MM.1S (cell line): Measurements from ENCODE around the gene FARSA.
A peak's percentile ranks its signal among the peaks of the same experiment; 100 is the strongest.
"Not testable (repeated sequence)": the region's sequence is repeated elsewhere in the genome, so short reads cannot be mapped to it uniquely, and the experiment has no call there.

Experiments used
- DNase-seq: peaks from one replicate; pipeline ENCODE4 v3.0.0-alpha.2; 2015
- H2AFZ ChIP-seq: fragments of 300-600 bp; sonication (generic); 2 replicates; pipeline ENCODE4 v1.6.0; 2016; ENCODE audit warnings: antibody characterized with exemption, low read length
- H3F3A ChIP-seq: fragments of 300-600 bp; sonication (generic); 2 replicates; pipeline ENCODE4 v1.6.1; 2016; ENCODE audit warnings: mild to moderate bottlenecking, antibody characterized with exemption, low read length, moderate library complexity, mixed read lengths; ENCODE audit not compliant: insufficient read depth
- H3K27ac ChIP-seq: fragments of 300-600 bp; sonication (generic); 2 replicates; pipeline ENCODE4 v1.5.1; 2016; ENCODE audit warnings: mild to moderate bottlenecking, low read length
- H3K27me3 ChIP-seq: fragments of 300-600 bp; sonication (generic); replicated peaks from 2 replicates; pipeline ENCODE4 v1.6.0; 2016; ENCODE audit warnings: low read length; ENCODE audit not compliant: insufficient read depth
- H3K36me3 ChIP-seq: fragments of 300-600 bp; sonication (generic); replicated peaks from 2 replicates; pipeline ENCODE4 v1.6.1; 2016; ENCODE audit warnings: mild to moderate bottlenecking, low read length, mixed read lengths; ENCODE audit not compliant: insufficient read depth
- H3K4me1 ChIP-seq: fragments of 300-600 bp; sonication (generic); 2 replicates; pipeline ENCODE4 v1.6.1; 2016; ENCODE audit warnings: low read length, mixed read lengths
- H3K4me2 ChIP-seq: fragments of 300-600 bp; sonication (generic); 2 replicates; pipeline ENCODE4 v1.6.0; 2016; ENCODE audit warnings: low read depth, low read length
- H3K4me3 ChIP-seq: fragments of 300-600 bp; sonication (generic); 2 replicates; pipeline ENCODE4 v1.5.1; 2016; ENCODE audit warnings: low read length, mixed read lengths
- H3K79me2 ChIP-seq: fragments of 300-600 bp; sonication (generic); 2 replicates; pipeline ENCODE4 v1.6.1; 2016; ENCODE audit warnings: mixed run types, low read length, mixed read lengths
- H3K9ac ChIP-seq: fragments of 300-600 bp; sonication (generic); 2 replicates; pipeline ENCODE4 v1.6.1; 2016; ENCODE audit warnings: low read length, mixed read lengths
- H3K9me2 ChIP-seq: fragments of 300-600 bp; sonication (generic); replicated peaks from 2 replicates; pipeline ENCODE4 v1.6.1; 2016; ENCODE audit warnings: mild to moderate bottlenecking, low read length, mixed read lengths; ENCODE audit not compliant: insufficient read depth
- H3K9me3 ChIP-seq: fragments of 300-600 bp; sonication (generic); replicated peaks from 2 replicates; pipeline ENCODE4 v1.6.1; 2016; ENCODE audit warnings: mild to moderate bottlenecking, low read length, mixed read lengths; ENCODE audit not compliant: insufficient read depth
- H4K20me1 ChIP-seq: fragments of 300-600 bp; sonication (generic); 2 replicates; pipeline ENCODE4 v1.6.1; 2016; ENCODE audit warnings: mild to moderate bottlenecking, low read length, moderate library complexity, mixed read lengths; ENCODE audit not compliant: insufficient read depth
- CTCF ChIP-seq: fragments of 300-600 bp; sonication (generic); IDR thresholded peaks from 2 replicates; pipeline ENCODE4 v1.5.1; 2016; ENCODE audit warnings: antibody characterized with exemption, low read length, mixed read lengths
- EZH2 ChIP-seq: fragments of 300-600 bp; sonication (generic); optimal IDR thresholded peaks from 2 replicates; pipeline ENCODE3; 2017; ENCODE audit warnings: low read depth, mild to moderate bottlenecking, antibody characterized with exemption, low read length, mixed read lengths
- EZH2phosphoT487 ChIP-seq: fragments of 300-600 bp; sonication (generic); IDR thresholded peaks from 2 replicates; pipeline ENCODE4 v1.6.1; 2018; ENCODE audit warnings: antibody characterized with exemption, low read length

The FARSA gene

GRCh38 chr19:12956446-12957388 lies 23.2 kb upstream of the FARSA start, which contains the start of gene GADD45GIP1:
GADD45GIP1 (minus strand) TSS chr19:12957223; CDS start chr19:12957212, 11 bp downstream.
- H3K79me2 ChIP-seq, result peaks cover 51% of the 10 kb centered on the region
- peaks cover 24% of the 10 kb centered on the region for H3K4me1 ChIP-seq
- H3K27ac ChIP-seq, result peak within 1 kb of the TSS; percentile 64
- H4K20me1 ChIP-seq, result 0 out of 2 replicates have a peak, but pooled peaks cover 6% of the 10 kb centered on the region
- TF ChIP-seq EZH2phosphoT487, result no peak
- TF ChIP-seq EZH2, result no peak
- no peak for TF ChIP-seq CTCF
- peak within 1 kb of the TSS; percentile 51 for H2AFZ ChIP-seq
- peak; percentile 86 for DNase-seq
- H3K9me2 ChIP-seq, result no peaks in the 10 kb centered on the region
- peaks cover 6% of the 10 kb centered on the region; the same call in 1 of the 2 replicates for H3K36me3 ChIP-seq
- H3K9me3 ChIP-seq, result no peaks in the 10 kb centered on the region
- H3K9ac ChIP-seq, result peak within 1 kb of the TSS; percentile 88
- peak within 1 kb of the TSS; percentile 96 for H3K4me3 ChIP-seq
- H3K4me2 ChIP-seq, result peak within 1 kb of the TSS; percentile 62
- peaks cover 13% of the 10 kb centered on the region; the same call in 1 of the 2 replicates for H3K27me3 ChIP-seq
- H3F3A ChIP-seq, result peaks cover 37% of the 10 kb centered on the region

- Histone ChIP-seq H2AFZ (no peak overlapping the region), H3K27ac (peak overlapping the region; percentile 64; the same call in 1 of the 2 replicates), H3K4me2 (peak overlapping the region; percentile 62), H3K36me3 (peaks cover 6% of the 10 kb centered on the region; the same call in 1 of the 2 replicates), H3F3A (peaks cover 37% of the 10 kb centered on the region), H4K20me1 (0 out of 2 replicates have a peak, but pooled peaks cover 6% of the 10 kb centered on the region), H3K79me2 (peaks cover 54% of the 10 kb centered on the region), H3K27me3 (peaks cover 9% of the 10 kb centered on the region; the same call in 1 of the 2 replicates), H3K4me1 (peaks cover 24% of the 10 kb centered on the region), H3K9me3 (no peaks in the 10 kb centered on the region), H3K4me3 (peak overlapping the region; percentile 96), H3K9me2 (no peaks in the 10 kb centered on the region), H3K9ac (peak overlapping the region; percentile 88; the same call in 1 of the 2 replicates)
- TF ChIP-seq EZH2, result no peak
- TF ChIP-seq EZH2phosphoT487, result no peak
- TF ChIP-seq CTCF, result no peak
- no peak for DNase-seq
Measured at GRCh38 chr19:12955996-12956395, 22.5 kb upstream of the FARSA start.

GRCh38 chr19:12955575-12955974 lies 22.1 kb upstream of the FARSA start:
- Histone ChIP-seq H3F3A (peaks cover 37% of the 10 kb centered on the region), H3K9ac (peak overlapping the region; percentile 88; the same call in 1 of the 2 replicates), H3K27ac (peak overlapping the region; percentile 64; the same call in 1 of the 2 replicates), H3K4me3 (peak overlapping the region; percentile 96; the same call in 1 of the 2 replicates), H3K79me2 (peaks cover 57% of the 10 kb centered on the region), H3K4me1 (peaks cover 24% of the 10 kb centered on the region), H3K4me2 (peak overlapping the region; percentile 62)
- not testable (repeated sequence) for H3K27me3 ChIP-seq, H3K9me3 ChIP-seq, H4K20me1 ChIP-seq, H3K36me3 ChIP-seq, DNase-seq, H3K9me2 ChIP-seq, H2AFZ ChIP-seq
